Natural killer cell treated with Interleukin-12 subunit alpha and Interleukin-12 subunit beta and Interleukin-15 and Interleukin-18, amount 100 ng/mL, for 72 hours (primary cell): ENCODE data around the gene AK9. TPM values are rescaled to one million over a fixed set of nuclear protein-coding genes. Genes with fewer than 3 reads are reported as not detected.

ENCODE experiments used
- ATAC-seq, 2 donors: fragments of 150-1000 bp; cut with Tn5 transposase in 1 of 2; sonication (Bioruptor Pico), chemical (Tn5 transposase) in 1 of 2; 2 replicates each; pipeline ENCODE4 v1.10.0; 2021
- DNase-seq: peaks from one replicate; pipeline ENCODE4 v3.0.0; 2022; ENCODE audit warnings: low spot score
- H3K27ac Mint-ChIP-seq, 2 donors: 1 replicate in 1 of 2; 2 replicates in 1 of 2; pipeline ENCODE4 v1.8.0; 2022; ENCODE audit warnings: mixed read lengths in 2 of 2, mild to moderate bottlenecking in 1 of 2, moderate library complexity in 1 of 2
- H3K27me3 Mint-ChIP-seq, 2 donors: 1 replicate in 1 of 2; 2 replicates in 1 of 2; pipeline ENCODE4 v1.8.0; 2022; ENCODE audit warnings: mixed read lengths in 2 of 2
- H3K36me3 Mint-ChIP-seq: one replicate; pipeline ENCODE4 v1.8.0; 2022; ENCODE audit warnings: mixed read lengths
- H3K4me1 Mint-ChIP-seq, 2 donors: 1 replicate in 1 of 2; 2 replicates in 1 of 2; pipeline ENCODE4 v1.8.0; 2022; ENCODE audit warnings: low read depth in 2 of 2, mixed read lengths in 2 of 2, mild to moderate bottlenecking in 1 of 2
- H3K4me3 Mint-ChIP-seq: one replicate; pipeline ENCODE4 v1.8.0; 2022; ENCODE audit warnings: mixed read lengths
- H3K9me3 Mint-ChIP-seq: 2 replicates; pipeline ENCODE4 v1.8.0; 2022; ENCODE audit warnings: mixed read lengths
- total RNA-seq, 2 donors: library from RNA; stranded (reverse); gene quantifications; one replicate each; pipeline ENCODE4 v1.2.3, GENCODE V29; 2022

AK9 gene
- total RNA-seq, 2 donors from 2014 or later, result 7.3 to 8.4 TPM

DNA sequence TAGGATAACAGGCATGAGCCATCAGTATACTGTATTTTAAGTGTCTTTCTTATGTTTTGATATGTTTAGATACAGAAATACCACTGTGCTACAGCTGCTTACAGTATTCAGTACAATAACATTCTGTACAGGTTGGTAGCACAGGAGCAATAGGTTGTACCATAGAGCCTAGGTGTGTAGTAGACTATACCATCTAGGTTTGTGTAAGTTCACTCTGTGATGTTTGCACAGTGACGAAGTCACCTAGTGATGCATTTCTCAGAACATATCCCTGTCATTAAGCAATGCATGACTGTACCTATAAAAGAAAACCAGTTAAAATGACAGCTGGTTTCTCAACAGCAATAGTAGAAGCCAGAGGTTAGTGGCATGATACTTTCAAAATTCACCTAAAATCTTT is 204.9 kb downstream of the AK9 start:
- Mint-ChIP-seq H3K4me3 (no peak overlapping the region), H3K36me3 (peaks cover 9% of the 10 kb centered on the region), H3K27me3 (no peaks in the 10 kb centered on the region), H3K4me1 (peaks cover 24 to 33% of the 10 kb centered on the region in 2 donors), H3K27ac (peak overlapping the region in 1 of 2 donors; percentile 25), H3K9me3 (no peaks in the 10 kb centered on the region)
- DNase-seq (no peak), ATAC-seq (no peak)

DNA sequence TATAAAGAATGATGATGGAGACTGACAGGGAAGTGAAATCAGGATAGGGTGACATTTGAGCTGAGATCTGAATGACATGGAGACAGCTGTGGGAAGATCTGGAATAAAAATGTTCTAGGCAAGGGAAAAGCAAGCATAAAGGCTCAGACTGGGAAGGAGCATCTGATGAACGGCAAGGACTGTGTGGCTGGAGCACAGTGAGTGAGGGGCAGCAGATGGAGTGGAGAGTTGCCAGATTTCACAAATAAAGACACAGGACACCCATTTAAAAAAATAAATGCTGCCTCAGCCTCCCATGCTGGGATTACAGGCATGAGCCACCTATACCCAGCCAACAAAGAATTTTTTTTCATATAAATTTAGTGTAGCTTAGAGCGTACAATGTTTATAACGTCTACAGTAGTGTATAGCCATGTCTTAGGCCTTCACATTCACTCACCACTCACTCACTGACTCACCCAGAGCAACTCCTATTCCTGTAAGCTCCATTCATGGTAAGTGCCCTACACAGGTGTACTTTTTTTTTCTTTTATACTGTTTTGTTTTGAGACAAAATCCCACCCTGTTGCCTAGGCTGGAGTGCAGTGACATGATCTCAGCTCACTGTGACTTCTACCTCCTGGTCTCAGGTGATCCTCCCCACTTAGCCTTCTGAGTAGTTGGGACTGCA is 205.6 kb downstream of the AK9 start:
- Mint-ChIP-seq H3K4me3 (no peak overlapping the region), H3K27ac (peak overlapping the region in 1 of 2 donors; percentile 25), H3K27me3 (no peaks in the 10 kb centered on the region)

GRCh38 chr6:109484122-109484521 is 206.9 kb downstream of the AK9 start:
- H3K27ac Mint-ChIP-seq, result peak overlapping the region; percentile 23 to 51
- peak overlapping the region; percentile 84 for H3K4me3 Mint-ChIP-seq
- no peak for ATAC-seq

More for the DNA sequence above, 205.6 kb downstream of the AK9 start:
- Mint-ChIP-seq H3K9me3 (no peaks in the 10 kb centered on the region), H3K36me3 (peaks cover 16% of the 10 kb centered on the region), H3K4me1 (peaks cover 22 to 33% of the 10 kb centered on the region in 2 donors)
- DNase-seq, result no peak
- ATAC-seq, result no peak

GRCh38 chr6:109483735-109484057 is 207.3 kb downstream of the AK9 start:
- DNase-seq (no peak), ATAC-seq (no peak)
- Mint-ChIP-seq H3K9me3 (no peaks in the 10 kb centered on the region), H3K4me3 (peak overlapping the region; percentile 84), H3K27ac (peak overlapping the region; percentile 23 to 51), H3K27me3 (no peaks in the 10 kb centered on the region), H3K4me1 (peaks cover 33 to 47% of the 10 kb centered on the region in 2 donors), H3K36me3 (peaks cover 25% of the 10 kb centered on the region)

More at GRCh38 chr6:109484122-109484521, 206.9 kb downstream of the AK9 start:
- peaks cover 21% of the 10 kb centered on the region for H3K36me3 Mint-ChIP-seq
- H3K9me3 Mint-ChIP-seq, result no peaks in the 10 kb centered on the region
- peaks cover 29 to 43% of the 10 kb centered on the region in 2 donors for H3K4me1 Mint-ChIP-seq
- no peak for DNase-seq
- H3K27me3 Mint-ChIP-seq, result no peaks in the 10 kb centered on the region

GRCh38 chr6:109482905-109483734 is 207.9 kb downstream of the AK9 start, which contains the start of gene ZBTB24:
Gene ZBTB24, minus strand, starts transcription at chr6:109483219. Its CDS starts 1,193 bp downstream, at chr6:109482026.
- peak; percentile 95 for DNase-seq
- H3K4me3 Mint-ChIP-seq, result peak within 1 kb of the TSS; percentile 97
- peaks cover 28% of the 10 kb centered on the region for H3K36me3 Mint-ChIP-seq
- H3K4me1 Mint-ChIP-seq, result peaks cover 39 to 53% of the 10 kb centered on the region in 2 donors
- no peaks in the 10 kb centered on the region for H3K9me3 Mint-ChIP-seq
- ATAC-seq, result peak; percentile 95 to 97
- H3K27ac Mint-ChIP-seq, result peak within 1 kb of the TSS; percentile 77 to 82
- no peaks in the 10 kb centered on the region for H3K27me3 Mint-ChIP-seq

GRCh38 chr6:109480993-109481480 is 210.0 kb downstream of the AK9 start:
- ATAC-seq (no peak), DNase-seq (no peak)
- Mint-ChIP-seq H3K4me3 (peak overlapping the region; percentile 97), H3K27me3 (no peaks in the 10 kb centered on the region), H3K9me3 (no peaks in the 10 kb centered on the region), H3K4me1 (peaks cover 47 to 61% of the 10 kb centered on the region in 2 donors), H3K36me3 (peaks cover 31% of the 10 kb centered on the region), H3K27ac (no peak overlapping the region)

GRCh38 chr6:109478841-109479624 is 212.0 kb downstream of the AK9 start:
- peak overlapping the region; percentile 97 for H3K4me3 Mint-ChIP-seq
- no peak for ATAC-seq
- no peak for DNase-seq
- H3K27me3 Mint-ChIP-seq, result no peaks in the 10 kb centered on the region
- peaks cover 37% of the 10 kb centered on the region for H3K36me3 Mint-ChIP-seq
- H3K27ac Mint-ChIP-seq, result peak overlapping the region; percentile 40 to 77
- H3K9me3 Mint-ChIP-seq, result no peaks in the 10 kb centered on the region
- peaks cover 48 to 55% of the 10 kb centered on the region in 2 donors for H3K4me1 Mint-ChIP-seq

- peaks cover 41% of the 10 kb centered on the region for H3K36me3 Mint-ChIP-seq
- ATAC-seq (no peak), DNase-seq (no peak)
- no peaks in the 10 kb centered on the region for H3K9me3 Mint-ChIP-seq
- H3K27ac Mint-ChIP-seq, result peak overlapping the region; percentile 40 to 77
- peak overlapping the region; percentile 97 for H3K4me3 Mint-ChIP-seq
- H3K4me1 Mint-ChIP-seq, result peaks cover 47 to 53% of the 10 kb centered on the region in 2 donors
- no peaks in the 10 kb centered on the region for H3K27me3 Mint-ChIP-seq
Observed at GRCh38 chr6:109478222-109478805, 212.7 kb downstream of the AK9 start.

- ATAC-seq, result no peak
Observed at GRCh38 chr6:109477725-109478124, 213.3 kb downstream of the AK9 start.

GRCh38 chr6:109477184-109477583 is 213.8 kb downstream of the AK9 start:
- H3K36me3 Mint-ChIP-seq, result peaks cover 51% of the 10 kb centered on the region
- no peak for ATAC-seq
- H3K27me3 Mint-ChIP-seq, result no peaks in the 10 kb centered on the region
- no peak for DNase-seq
- peak overlapping the region; percentile 97 for H3K4me3 Mint-ChIP-seq
- peaks cover 55 to 59% of the 10 kb centered on the region in 2 donors for H3K4me1 Mint-ChIP-seq
- H3K9me3 Mint-ChIP-seq, result no peaks in the 10 kb centered on the region
- H3K27ac Mint-ChIP-seq, result no peak overlapping the region

More at GRCh38 chr6:109477725-109478124, 213.3 kb downstream of the AK9 start:
- peaks cover 52 to 59% of the 10 kb centered on the region in 2 donors for H3K4me1 Mint-ChIP-seq
- no peaks in the 10 kb centered on the region for H3K27me3 Mint-ChIP-seq
- peak overlapping the region in 1 of 2 donors; percentile 43 for H3K27ac Mint-ChIP-seq
- DNase-seq, result no peak
- H3K36me3 Mint-ChIP-seq, result peaks cover 47% of the 10 kb centered on the region
- no peaks in the 10 kb centered on the region for H3K9me3 Mint-ChIP-seq
- peak overlapping the region; percentile 97 for H3K4me3 Mint-ChIP-seq

- peaks cover 42% of the 10 kb centered on the region for H3K36me3 Mint-ChIP-seq
- H3K27ac Mint-ChIP-seq, result peak overlapping the region in 1 of 2 donors; percentile 68
- ATAC-seq (no peak), DNase-seq (no peak)
- no peak overlapping the region for H3K4me3 Mint-ChIP-seq
- H3K9me3 Mint-ChIP-seq, result no peaks in the 10 kb centered on the region
- H3K27me3 Mint-ChIP-seq, result no peaks in the 10 kb centered on the region
- peaks cover 57 to 59% of the 10 kb centered on the region in 2 donors for H3K4me1 Mint-ChIP-seq
Observed at GRCh38 chr6:109475625-109476024, 215.4 kb downstream of the AK9 start.

DNA sequence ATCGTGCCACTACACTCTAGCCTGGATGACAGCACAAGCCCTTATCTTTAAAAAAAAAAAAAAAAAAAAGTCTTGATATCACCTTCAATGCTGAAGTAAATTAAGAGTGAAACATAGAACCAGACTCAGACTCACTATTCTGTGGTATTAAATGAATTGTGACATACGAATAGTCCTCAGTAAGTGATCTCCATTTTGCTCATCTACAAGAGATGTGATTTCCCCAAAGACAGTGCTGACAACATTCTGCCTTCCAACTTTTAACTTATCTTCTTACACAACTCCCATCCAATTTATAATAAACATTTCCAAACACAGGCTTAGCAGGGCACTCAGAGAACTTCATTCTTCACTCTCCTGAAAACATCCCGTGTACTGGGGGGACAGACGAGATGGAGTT is 216.0 kb downstream of the AK9 start:
- Mint-ChIP-seq H3K36me3 (peaks cover 38% of the 10 kb centered on the region), H3K27ac (peak overlapping the region in 1 of 2 donors; percentile 68), H3K9me3 (no peaks in the 10 kb centered on the region), H3K4me1 (peaks cover 51 to 56% of the 10 kb centered on the region in 2 donors), H3K4me3 (peak overlapping the region; percentile 9), H3K27me3 (no peaks in the 10 kb centered on the region)
- DNase-seq (no peak), ATAC-seq (peak in 1 of 2 donors; percentile 21)

GRCh38 chr6:109473120-109473519 is 217.9 kb downstream of the AK9 start:
- no peak for ATAC-seq
- H3K4me3 Mint-ChIP-seq, result peak overlapping the region; percentile 28
- no peak for DNase-seq
- no peaks in the 10 kb centered on the region for H3K9me3 Mint-ChIP-seq
- peaks cover 43 to 49% of the 10 kb centered on the region in 2 donors for H3K4me1 Mint-ChIP-seq
- H3K27ac Mint-ChIP-seq, result peak overlapping the region in 1 of 2 donors; percentile 2
- no peaks in the 10 kb centered on the region for H3K27me3 Mint-ChIP-seq
- H3K36me3 Mint-ChIP-seq, result peaks cover 38% of the 10 kb centered on the region
